HG02571 (cell line): ENCODE measurements around the gene GLI2.

ENCODE experiments used
- ATAC-seq: cut with Tn5 transposase; IDR thresholded peaks from one replicate; pipeline ENCODE4 v1.9.1; 2021; ENCODE audit warnings: mild to moderate bottlenecking, moderate library complexity; ENCODE audit not compliant: unreplicated experiment

GLI2 gene

GRCh38 chr2:120750488-120751210, 15.0 kb downstream of the GLI2 start:
- no peak for ATAC-seq

DNA sequence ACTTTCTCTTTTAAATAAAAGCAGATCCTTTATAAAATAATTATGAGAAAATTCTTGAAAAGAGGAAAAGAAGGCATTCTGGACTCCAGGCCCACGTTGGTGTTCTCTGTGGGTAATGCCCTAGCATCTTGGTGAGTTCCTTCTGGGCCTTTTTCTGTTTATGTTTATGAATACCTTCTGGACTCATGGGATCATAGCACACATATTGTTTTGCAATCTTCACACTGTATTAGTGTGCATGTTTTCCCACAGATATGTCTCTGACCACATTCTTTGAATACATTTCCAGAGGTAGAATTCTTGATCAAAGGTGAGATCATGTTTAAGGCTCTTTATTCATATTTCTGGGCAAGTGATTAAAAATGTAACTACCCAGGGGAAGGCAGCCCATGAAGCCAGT, 15.9 kb downstream of the GLI2 start:
- ATAC-seq, result no peak

DNA sequence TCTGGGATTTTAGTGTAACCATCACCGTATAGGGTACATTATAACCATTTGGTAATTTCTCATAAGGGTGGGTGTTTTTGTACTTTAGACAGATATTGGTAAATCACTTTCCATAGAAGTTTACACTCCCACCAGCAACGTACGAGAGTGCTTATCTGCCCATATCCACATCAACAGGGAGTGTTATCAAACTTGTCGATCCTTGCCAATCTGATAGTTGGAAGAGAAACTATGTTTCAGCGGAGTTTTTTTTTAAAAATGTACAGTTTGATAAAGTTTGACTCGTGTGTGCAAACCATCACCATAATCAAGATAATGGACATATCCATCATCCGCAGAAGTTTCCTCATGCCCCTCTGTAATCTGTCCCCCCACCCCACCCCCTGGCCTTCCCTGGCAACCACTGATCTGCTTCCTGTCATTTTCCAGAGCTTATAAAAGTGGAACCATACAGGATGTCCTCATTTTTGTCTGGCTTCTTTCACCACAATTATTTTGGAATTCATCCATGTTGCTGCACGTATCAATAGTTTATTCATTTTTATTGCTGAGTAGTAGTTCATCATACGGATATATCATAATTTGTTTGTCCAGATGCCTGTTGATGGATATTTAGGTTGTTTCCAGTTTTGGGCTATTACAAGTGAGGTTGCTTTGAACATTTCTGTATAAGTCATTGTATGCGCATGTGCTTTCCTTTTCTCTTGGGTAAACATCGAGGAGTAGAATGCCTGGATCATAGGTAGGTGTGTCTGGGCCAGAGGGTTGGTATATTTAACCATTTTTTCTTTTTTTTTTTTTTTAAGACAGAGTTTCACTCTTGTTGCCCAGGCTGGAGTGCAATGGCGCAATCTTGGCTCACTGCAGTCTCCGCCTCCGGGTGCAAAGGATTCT, 18.6 kb downstream of the GLI2 start:
- no peak for ATAC-seq

GRCh38 chr2:120758181-120759144, 22.8 kb downstream of the GLI2 start:
- no peak for ATAC-seq

- ATAC-seq, result no peak
These were observed 24.1 kb downstream of the GLI2 start for GRCh38 chr2:120759543-120760331.

DNA sequence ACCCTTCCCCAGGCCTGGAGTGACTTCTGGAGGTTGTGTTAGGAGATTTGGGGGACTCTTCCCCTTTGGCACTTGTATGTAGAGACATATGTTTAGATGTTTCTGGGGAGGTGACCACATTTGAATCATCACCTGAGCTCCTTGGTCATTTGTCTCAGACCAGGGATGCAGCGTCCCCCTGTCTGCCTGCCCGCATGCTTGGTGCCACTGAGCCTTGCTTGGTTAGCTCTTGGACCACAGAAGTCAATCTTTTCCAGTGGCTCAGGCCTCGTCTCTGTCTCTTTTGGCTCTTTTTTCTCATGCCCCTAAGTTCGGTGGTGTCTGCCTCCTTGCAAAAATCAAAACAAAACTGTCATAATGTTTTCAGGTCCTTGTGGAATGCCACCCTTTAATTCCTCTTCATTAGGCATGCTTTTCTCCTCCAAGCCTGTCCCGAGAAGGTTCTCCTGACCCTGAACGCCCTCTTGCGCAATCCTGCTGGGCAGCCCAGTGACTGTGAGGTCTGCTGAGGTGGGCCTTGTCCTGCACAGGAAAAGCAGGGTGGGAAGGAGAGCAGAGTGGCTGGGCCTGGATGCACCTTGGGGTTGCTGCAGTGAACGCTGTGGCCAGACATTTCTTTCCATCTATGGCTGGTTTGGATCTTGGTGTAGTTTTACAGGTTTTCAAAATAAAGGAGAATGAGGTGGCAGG, 24.9 kb downstream of the GLI2 start:
- ATAC-seq, result no peak

DNA sequence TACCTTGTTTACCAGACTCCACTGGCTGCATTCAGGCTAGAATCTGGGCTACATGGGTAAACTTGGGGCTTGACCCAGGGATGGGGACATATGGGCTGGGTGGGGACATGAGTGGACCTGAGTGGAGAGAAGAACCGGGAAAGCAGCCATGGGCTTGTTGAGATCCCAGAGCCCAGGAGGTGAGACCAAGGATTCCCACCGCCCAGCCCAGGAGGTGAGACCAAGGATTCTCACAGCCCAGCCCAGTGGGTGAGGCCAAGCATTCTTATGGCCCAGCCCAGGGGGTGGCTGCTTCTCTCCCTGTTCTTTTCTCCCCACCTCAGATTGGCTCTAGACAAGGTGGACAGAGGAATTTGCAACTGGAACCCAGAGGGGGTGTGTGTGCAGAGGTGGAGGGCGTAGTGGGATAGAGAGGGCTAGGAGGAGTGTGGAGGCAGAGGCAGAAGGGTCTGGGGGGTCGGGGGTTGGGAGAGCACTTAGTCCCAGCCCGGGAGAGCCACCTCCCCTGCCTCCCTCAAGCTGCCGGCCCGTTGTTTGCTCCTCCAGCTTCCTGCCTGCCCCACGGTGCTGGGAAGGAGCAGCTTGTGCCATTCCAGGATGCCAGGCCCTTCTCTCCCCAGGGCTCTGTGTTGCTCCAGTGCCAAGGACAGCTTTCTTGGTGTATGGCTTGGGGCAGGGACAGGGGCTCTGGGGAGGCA, 25.6 kb downstream of the GLI2 start:
- no peak for ATAC-seq

GRCh38 chr2:120761911-120762310, 26.2 kb downstream of the GLI2 start:
- no peak for ATAC-seq

- ATAC-seq, result no peak
These were observed 26.8 kb downstream of the GLI2 start for GRCh38 chr2:120762341-120763061.

GRCh38 chr2:120763508-120763907, 27.8 kb downstream of the GLI2 start:
- no peak for ATAC-seq

DNA sequence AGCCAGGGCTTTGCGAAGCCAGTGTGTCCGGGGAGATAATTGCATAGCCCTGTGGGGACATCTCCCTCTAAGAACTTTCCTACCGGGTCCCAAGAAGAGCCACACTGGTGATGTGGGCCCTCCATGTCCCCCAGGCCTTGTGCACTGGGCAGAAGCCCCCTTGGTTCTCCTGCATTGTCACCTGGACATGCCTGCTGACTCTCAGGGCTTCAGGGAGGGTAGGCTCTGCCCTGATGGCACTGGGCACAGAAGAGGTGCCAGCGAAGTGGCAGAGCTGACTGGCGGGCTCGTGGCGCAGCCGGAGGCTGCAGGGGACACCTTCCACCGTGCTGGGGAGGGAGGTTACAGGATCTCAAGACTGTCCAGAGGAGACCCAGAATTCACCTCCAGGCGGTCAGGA, 28.3 kb downstream of the GLI2 start:
- ATAC-seq, result no peak

- ATAC-seq, result no peak
These were observed 28.8 kb downstream of the GLI2 start for GRCh38 chr2:120764492-120764891.

GRCh38 chr2:120764991-120765677, 29.5 kb downstream of the GLI2 start:
- no peak for ATAC-seq

- no peak for ATAC-seq
These were observed 30.2 kb downstream of the GLI2 start for GRCh38 chr2:120765678-120766469.

- no peak for ATAC-seq
These were observed 31.0 kb downstream of the GLI2 start for GRCh38 chr2:120766470-120767351.

DNA sequence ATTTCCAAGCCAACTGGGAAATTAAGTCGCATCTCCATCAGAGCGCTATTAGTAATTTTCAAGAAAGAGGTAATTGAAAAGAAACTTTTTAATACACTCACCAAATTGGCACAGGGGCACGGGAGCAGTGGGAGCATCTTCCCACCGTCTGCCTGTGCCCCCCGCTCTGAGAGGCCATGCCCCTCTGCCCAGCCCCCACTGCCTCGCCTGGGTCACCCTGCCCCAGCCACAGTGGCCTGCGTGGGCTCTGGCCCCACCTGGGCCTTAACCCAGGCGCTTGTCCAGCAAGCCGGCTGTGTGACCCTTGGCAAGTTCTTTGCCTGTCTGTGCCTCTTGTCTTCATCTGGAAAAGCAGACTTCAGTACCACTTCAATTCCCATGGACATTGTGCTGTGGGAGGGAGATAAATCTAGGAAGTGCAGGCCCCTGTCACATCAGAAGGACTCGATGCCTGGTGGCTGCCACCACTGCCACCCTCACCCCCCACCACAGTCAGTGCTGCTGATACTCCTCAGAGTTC, 31.9 kb downstream of the GLI2 start:
- no peak for ATAC-seq
